CD14-positive monocyte (primary cell): ENCODE results near the gene ZNF638. TPM values are rescaled to one million over a fixed set of nuclear protein-coding genes. Genes with fewer than 3 reads are reported as not detected.

ENCODE experiments used
- DNase-seq, 3 donors: peaks; one replicate each; pipeline ENCODE4 v3.0.0-alpha.2; 2011 to 2022
- H2AFZ ChIP-seq: 2 replicates; pipeline ENCODE4 v1.6.0; 2012; ENCODE audit warnings: mild to moderate bottlenecking, low read depth, low read length, inconsistent platforms; ENCODE audit not compliant: insufficient read depth, poor library complexity, severe bottlenecking
- H3K27ac ChIP-seq, 2 donors: 1 replicate in 1 of 2; 2 replicates in 1 of 2; pipeline ENCODE4 v1.5.1; 2012 to 2013; ENCODE audit warnings: low read length in 2 of 2, control low read depth in 1 of 2, inconsistent platforms in 1 of 2, low read depth in 1 of 2, mild to moderate bottlenecking in 1 of 2
- H3K27me3 ChIP-seq, 2 donors: one replicate each; pipeline versions ENCODE4 v1.6.0 to v1.6.1; 2011 to 2013; ENCODE audit warnings: low read length in 2 of 2; ENCODE audit not compliant: control insufficient read depth in 2 of 2, insufficient read depth in 2 of 2
- H3K36me3 ChIP-seq, 2 donors: replicated peaks in 1 of 2; 1 replicate in 1 of 2; 2 replicates in 1 of 2; pipeline versions ENCODE4 v1.5.1 to v1.6.1; 2012 to 2013; ENCODE audit warnings: low read length in 2 of 2, control low read depth in 1 of 2, inconsistent platforms in 1 of 2, mild to moderate bottlenecking in 1 of 2; ENCODE audit not compliant: insufficient read depth in 2 of 2, control insufficient read depth in 1 of 2
- H3K4me1 ChIP-seq, 2 donors: 1 replicate in 1 of 2; 2 replicates in 1 of 2; pipeline versions ENCODE4 v1.5.1 to v1.6.1; 2012 to 2013; ENCODE audit warnings: low read length in 2 of 2, control low read depth in 1 of 2, inconsistent platforms in 1 of 2, mild to moderate bottlenecking in 1 of 2, moderate library complexity in 1 of 2; ENCODE audit not compliant: insufficient read depth in 2 of 2, control insufficient read depth in 1 of 2
- H3K4me2 ChIP-seq: replicated peaks from 2 replicates; pipeline ENCODE3; 2012; ENCODE audit warnings: low read length, moderate library complexity, mild to moderate bottlenecking; ENCODE audit not compliant: poor library complexity, severe bottlenecking; ENCODE audit errors: extremely low read depth
- H3K4me3 ChIP-seq, 3 experiments: fragments of 200-600 bp in 1 of 3; sonication (generic) in 1 of 3; replicated peaks in 1 of 3; 1 replicate in 2 of 3; 2 replicates in 1 of 3; pipeline ENCODE4 v1.5.1; 2011 to 2013; ENCODE audit warnings: low read length in 3 of 3, mild to moderate bottlenecking in 3 of 3, control low read depth in 2 of 3, low read depth in 2 of 3, inconsistent platforms in 1 of 3, moderate library complexity in 1 of 3
- H3K79me2 ChIP-seq: 2 replicates; pipeline ENCODE4 v1.6.0; 2012; ENCODE audit warnings: mild to moderate bottlenecking, control low read depth, inconsistent platforms, low read length, moderate library complexity; ENCODE audit not compliant: insufficient read depth
- H3K9ac ChIP-seq: 2 replicates; pipeline ENCODE4 v1.6.0; 2017; ENCODE audit warnings: low read length, mild to moderate bottlenecking; ENCODE audit not compliant: insufficient read depth, poor library complexity, severe bottlenecking
- H3K9me3 ChIP-seq, 2 donors: replicated peaks in 1 of 2; 1 replicate in 1 of 2; 2 replicates in 1 of 2; pipeline versions ENCODE4 v1.5.1 to v1.6.1; 2012 to 2013; ENCODE audit warnings: low read length in 2 of 2, control low read depth in 1 of 2; ENCODE audit not compliant: control insufficient read depth in 1 of 2, insufficient read depth in 1 of 2
- H4K20me1 ChIP-seq: 2 replicates; pipeline ENCODE4 v1.6.0; 2012; ENCODE audit warnings: mild to moderate bottlenecking, low read length, control low read depth, moderate library complexity; ENCODE audit not compliant: insufficient read depth
- H3K27ac Mint-ChIP-seq, 7 donors: one replicate each; pipeline ENCODE4 v1.8.0; 2020; ENCODE audit warnings: mild to moderate bottlenecking in 7 of 7, mixed read lengths in 7 of 7, moderate library complexity in 6 of 7, inconsistent platforms in 2 of 7
- H3K27me3 Mint-ChIP-seq, 3 donors: one replicate each; pipeline ENCODE4 v1.8.0; 2021 to 2022; ENCODE audit warnings: low read depth in 3 of 3, mild to moderate bottlenecking in 3 of 3, mixed read lengths in 3 of 3, moderate library complexity in 3 of 3, inconsistent platforms in 1 of 3
- H3K36me3 Mint-ChIP-seq, 2 donors: one replicate each; pipeline ENCODE4 v1.8.0; 2020; ENCODE audit warnings: mixed read lengths in 2 of 2, inconsistent platforms in 1 of 2, mild to moderate bottlenecking in 1 of 2
- H3K4me1 Mint-ChIP-seq: one replicate; pipeline ENCODE4 v1.8.0; 2020; ENCODE audit warnings: mild to moderate bottlenecking, mixed read lengths
- H3K4me3 Mint-ChIP-seq, 2 donors: one replicate each; pipeline ENCODE4 v1.8.0; 2020; ENCODE audit warnings: mild to moderate bottlenecking in 2 of 2, mixed read lengths in 2 of 2, moderate library complexity in 1 of 2
- H3K9me3 Mint-ChIP-seq, 7 donors: one replicate each; pipeline ENCODE4 v1.8.0; 2020 to 2022; ENCODE audit warnings: mixed read lengths in 7 of 7, mild to moderate bottlenecking in 6 of 7, moderate library complexity in 6 of 7, inconsistent platforms in 2 of 7
- CTCF ChIP-seq: fragments of 200-600 bp; IDR thresholded peaks from one replicate; pipeline ENCODE4 v1.8.0; 2022; ENCODE audit warnings: antibody characterized with exemption, mild to moderate bottlenecking
- WGBS: methylation state at CpG from one replicate; pipeline ENCODE4 v1.1.5; 2013; ENCODE audit warnings: missing lambda C conversion rate; ENCODE audit not compliant: insufficient coverage; 5-methylcytosine and 5-hydroxymethylcytosine counted together
- intact Hi-C, 2 donors: fragments of 100-400 bp; cut with micrococcal nuclease; formaldehyde crosslinking; loops; one replicate each; pipeline versions ENCODE4 v1.15.0 to v1.15.1; 2023
- polyA plus RNA-seq, 3 donors: library from polyadenylated mRNA; depleted of rRNA in 1 of 3; unstranded in 2 of 3; stranded (reverse) in 1 of 3; fragments of 300-500 nt in 2 of 3; fragments of >200 nt in 1 of 3; fragmentation: Illumina TruSeq in 2 of 3; gene quantifications; 1 replicate in 2 of 3; 2 replicates in 1 of 3; pipeline ENCODE4 v1.2.3, GENCODE V29; 2012 to 2021

ZNF638 gene
- polyA plus RNA-seq, 3 donors = 19.1 to 64.6 (median 22.4) TPM

- no peak overlapping the region for H3K4me2 ChIP-seq
- Mint-ChIP-seq H3K4me1 (peaks cover 39% of the 10 kb centered on the region), H3K27me3 (peaks cover 0 to 4% (median 2%) of the 10 kb centered on the region in 3 donors), H3K27ac (no peak overlapping the region), H3K4me3 (no peak overlapping the region), H3K9me3 (peaks cover 0 to 2% (median 0%) of the 10 kb centered on the region in 7 donors), H3K36me3 (peaks cover 51 to 73% of the 10 kb centered on the region in 2 donors)
- peaks cover 20 to 36% of the 10 kb centered on the region in 2 donors for H3K4me1 ChIP-seq
- no peaks in the 10 kb centered on the region for H3K9me3 ChIP-seq
- intact Hi-C loops = no loop called here
- H3K27me3 ChIP-seq = no peaks in the 10 kb centered on the region
- H3K9ac ChIP-seq = no peak overlapping the region
- TF ChIP-seq CTCF = no peak
- H3K36me3 ChIP-seq = peaks cover 31 to 53% of the 10 kb centered on the region in 2 donors
- H3K79me2 ChIP-seq = peaks cover 69% of the 10 kb centered on the region
- DNase-seq = no peak
- WGBS = 100% methylated on average over 4 of the region's 5 CpGs
- H2AFZ ChIP-seq = no peak overlapping the region
- H4K20me1 ChIP-seq = peaks cover 87% of the 10 kb centered on the region
- peak overlapping the region in 1 of 2 donors; percentile 20 for H3K27ac ChIP-seq
- no peak overlapping the region for H3K4me3 ChIP-seq
Observed at GRCh38 chr2:71479261-71479660, 147.7 kb downstream of the ZNF638 start.

- Mint-ChIP-seq H3K36me3 (peaks cover 62 to 80% of the 10 kb centered on the region in 2 donors), H3K4me3 (no peak overlapping the region), H3K4me1 (peaks cover 23% of the 10 kb centered on the region), H3K27me3 (peaks cover 2 to 7% (median 7%) of the 10 kb centered on the region in 3 donors), H3K9me3 (peaks cover 0 to 2% (median 0%) of the 10 kb centered on the region in 7 donors), H3K27ac (no peak overlapping the region)
- TF ChIP-seq CTCF = no peak
- H2AFZ ChIP-seq = no peak overlapping the region
- H3K27ac ChIP-seq = peak overlapping the region in 1 of 2 donors; percentile 48
- H3K36me3 ChIP-seq = peaks cover 47 to 72% of the 10 kb centered on the region in 2 donors
- DNase-seq = no peak
- peaks cover 8 to 18% of the 10 kb centered on the region in 2 donors for H3K4me1 ChIP-seq
- H3K27me3 ChIP-seq = no peaks in the 10 kb centered on the region
- no peak overlapping the region for H3K4me3 ChIP-seq
- intact Hi-C loops = no loop called here
- H3K9me3 ChIP-seq = no peaks in the 10 kb centered on the region
- H3K79me2 ChIP-seq = peaks cover 68% of the 10 kb centered on the region
- H3K4me2 ChIP-seq = no peak overlapping the region
- peaks cover 96% of the 10 kb centered on the region for H4K20me1 ChIP-seq
- no peak overlapping the region for H3K9ac ChIP-seq
- WGBS = 92% methylated on average over 2 of the region's 4 CpGs
Observed at GRCh38 chr2:71481111-71481510, 149.5 kb downstream of the ZNF638 start.
